Measurements from ENCODE around the gene NTSR2.

GRCh38 chr2:11639503-11639902, 30.5 kb downstream of the NTSR2 start:
- TF ChIP-seq POLR2A (IDR thresholded peaks at IDR 0.05) (no peak), EP300 (IDR thresholded peaks at IDR 0.05; ENCODE audit: low read depth) (no peak), CTCF (IDR thresholded peaks at IDR 0.05) (no peak), POLR2AphosphoS5 (IDR thresholded peaks at IDR 0.05) (no peak)

Measured in transverse colon (tissue), 4 donors.